ENCODE data around the gene FAM9C. TPM values are rescaled to one million over a fixed set of nuclear protein-coding genes. Genes with fewer than 3 reads are reported as not detected.
"Not testable (repeated sequence)": the region's sequence is repeated elsewhere in the genome, so short reads cannot be mapped to it uniquely, and the experiment has no call there.

The FAM9C gene
- total RNA-seq, 1 donor from 2014 or later = not detected

DNA sequence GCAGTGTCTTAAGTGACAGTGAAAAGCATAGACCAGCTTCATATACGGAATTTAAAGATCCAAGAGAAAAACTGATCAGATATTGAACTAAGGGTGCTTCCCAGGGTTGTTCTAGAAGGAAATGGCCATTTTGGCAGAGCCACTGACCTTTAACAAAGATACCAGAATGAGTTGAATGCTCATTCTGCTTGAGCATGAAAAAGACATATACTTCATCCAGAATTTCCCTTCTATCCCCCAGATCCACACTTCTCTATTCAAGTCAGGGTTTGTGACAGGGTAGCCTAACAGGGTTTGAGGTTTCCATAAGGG lies 45.6 kb upstream of the FAM9C start:
- Mint-ChIP-seq H3K36me3 (no peaks in the 10 kb centered on the region), H3K9me3 (peaks cover 13% of the 10 kb centered on the region), H3K27me3 (no peaks in the 10 kb centered on the region), H3K4me1 (ENCODE audit: unreplicated experiment) (peaks cover 4% of the 10 kb centered on the region), H3K4me3 (no peak overlapping the region), H3K27ac (no peak overlapping the region)
- TF ChIP-seq, protein P1, sequence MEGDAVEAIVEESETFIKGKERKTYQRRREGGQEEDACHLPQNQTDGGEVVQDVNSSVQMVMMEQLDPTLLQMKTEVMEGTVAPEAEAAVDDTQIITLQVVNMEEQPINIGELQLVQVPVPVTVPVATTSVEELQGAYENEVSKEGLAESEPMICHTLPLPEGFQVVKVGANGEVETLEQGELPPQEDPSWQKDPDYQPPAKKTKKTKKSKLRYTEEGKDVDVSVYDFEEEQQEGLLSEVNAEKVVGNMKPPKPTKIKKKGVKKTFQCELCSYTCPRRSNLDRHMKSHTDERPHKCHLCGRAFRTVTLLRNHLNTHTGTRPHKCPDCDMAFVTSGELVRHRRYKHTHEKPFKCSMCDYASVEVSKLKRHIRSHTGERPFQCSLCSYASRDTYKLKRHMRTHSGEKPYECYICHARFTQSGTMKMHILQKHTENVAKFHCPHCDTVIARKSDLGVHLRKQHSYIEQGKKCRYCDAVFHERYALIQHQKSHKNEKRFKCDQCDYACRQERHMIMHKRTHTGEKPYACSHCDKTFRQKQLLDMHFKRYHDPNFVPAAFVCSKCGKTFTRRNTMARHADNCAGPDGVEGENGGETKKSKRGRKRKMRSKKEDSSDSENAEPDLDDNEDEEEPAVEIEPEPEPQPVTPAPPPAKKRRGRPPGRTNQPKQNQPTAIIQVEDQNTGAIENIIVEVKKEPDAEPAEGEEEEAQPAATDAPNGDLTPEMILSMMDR (conservative IDR thresholded peaks at IDR 0.05) = no peak
- no peak for DNase-seq (ENCODE audit: extremely low spot score, unreplicated experiment)

DNA sequence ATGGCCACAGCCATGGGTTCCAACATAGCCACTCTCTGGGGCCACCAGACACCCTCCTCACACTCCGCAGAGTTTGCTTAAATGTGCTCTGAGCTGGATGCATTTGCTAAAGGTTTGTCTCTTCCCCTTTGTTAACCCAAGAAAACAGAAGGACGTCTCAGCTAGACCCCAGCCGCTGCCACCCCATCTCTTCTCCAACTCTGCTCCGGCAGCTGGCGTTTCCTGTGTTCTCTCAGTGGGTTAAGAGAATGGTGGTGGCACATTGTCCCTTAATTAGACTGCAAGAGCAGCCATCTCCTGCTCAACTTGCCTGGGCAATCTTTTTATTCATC lies 43.7 kb upstream of the FAM9C start:
- no peaks in the 10 kb centered on the region for H3K4me1 Mint-ChIP-seq (ENCODE audit: unreplicated experiment)
- H3K27ac Mint-ChIP-seq = no peak overlapping the region
- no peak for DNase-seq (ENCODE audit: extremely low spot score, unreplicated experiment)
- H3K9me3 Mint-ChIP-seq = peaks cover 13% of the 10 kb centered on the region
- H3K36me3 Mint-ChIP-seq = no peaks in the 10 kb centered on the region
- TF ChIP-seq, protein P1 (conservative IDR thresholded peaks at IDR 0.05) = no peak
- H3K4me3 Mint-ChIP-seq = no peak overlapping the region
- no peaks in the 10 kb centered on the region for H3K27me3 Mint-ChIP-seq

DNA sequence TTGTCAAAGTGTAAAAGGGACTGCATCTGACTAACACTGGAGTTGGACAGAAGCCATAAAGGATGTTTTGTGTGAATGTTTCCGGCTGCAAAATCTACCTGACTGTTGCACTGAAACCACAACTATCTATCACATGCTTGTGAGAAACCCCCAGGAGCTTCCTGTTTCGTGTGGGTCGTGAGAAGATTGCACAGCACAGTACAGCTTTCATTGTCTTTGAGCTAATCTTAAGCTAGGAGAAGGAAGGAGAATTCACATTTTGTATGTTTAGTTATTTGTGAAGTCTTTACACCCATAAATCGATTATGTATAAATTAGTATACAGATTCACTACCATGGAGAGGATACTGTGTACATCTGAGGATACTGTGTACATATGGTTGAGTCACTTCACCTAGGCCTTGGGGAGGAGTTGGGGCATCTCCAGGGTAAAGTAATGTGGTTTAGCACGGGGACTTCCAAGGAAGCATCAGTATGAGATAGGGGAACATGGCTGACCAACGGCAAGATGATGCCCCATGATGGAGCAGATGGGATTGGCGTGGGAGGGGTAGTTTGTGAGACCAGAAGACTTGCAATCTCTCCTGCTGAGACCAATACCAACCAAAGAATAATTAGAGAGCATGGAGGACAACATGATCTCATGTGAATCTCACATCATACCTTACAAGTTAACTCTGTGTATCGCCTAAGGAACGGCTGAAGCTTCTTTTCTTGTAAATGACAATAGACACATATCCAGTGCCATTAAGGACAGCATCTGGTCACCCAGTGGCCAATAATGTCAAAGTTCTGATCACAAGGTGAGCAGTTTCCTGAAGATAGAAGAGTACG lies 43.1 kb upstream of the FAM9C start:
- Mint-ChIP-seq H3K36me3 (no peaks in the 10 kb centered on the region), H3K27me3 (no peaks in the 10 kb centered on the region), H3K9me3 (peaks cover 7% of the 10 kb centered on the region), H3K27ac (no peak overlapping the region), H3K4me3 (no peak overlapping the region), H3K4me1 (ENCODE audit: unreplicated experiment) (peaks cover 4% of the 10 kb centered on the region)
- DNase-seq (ENCODE audit: extremely low spot score, unreplicated experiment) = no peak
- TF ChIP-seq, protein P1 (conservative IDR thresholded peaks at IDR 0.05) = no peak

DNA sequence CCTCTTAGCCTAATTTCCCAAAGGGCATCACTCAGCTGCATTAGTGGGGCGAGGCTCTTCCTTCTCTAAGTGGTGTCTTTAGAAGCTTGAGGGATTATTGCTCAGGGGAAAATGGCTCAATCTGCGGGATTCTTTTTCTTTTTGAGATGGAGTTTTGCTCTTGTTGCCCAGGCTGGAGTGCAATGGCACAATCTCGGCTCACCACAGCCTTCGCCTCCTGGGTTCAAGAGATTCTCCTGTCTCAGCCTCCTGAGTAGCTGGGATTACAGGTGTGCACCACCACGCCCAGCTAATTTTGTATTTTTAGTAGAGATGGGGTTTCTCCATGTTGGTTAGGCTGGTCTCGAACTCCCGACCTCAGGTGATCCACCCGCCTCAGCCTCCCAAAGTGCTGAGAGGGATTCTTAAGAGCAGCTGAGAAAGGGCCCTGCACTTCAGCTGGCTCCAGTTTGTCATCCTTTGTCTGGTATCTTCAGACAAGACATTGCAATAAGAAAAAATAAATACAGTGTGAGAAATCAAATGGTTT lies 42.4 kb upstream of the FAM9C start:
- not testable (repeated sequence) for H3K27ac Mint-ChIP-seq; H3K9me3 Mint-ChIP-seq; H3K36me3 Mint-ChIP-seq; H3K27me3 Mint-ChIP-seq; H3K4me3 Mint-ChIP-seq; H3K4me1 Mint-ChIP-seq (ENCODE audit: unreplicated experiment); DNase-seq (ENCODE audit: extremely low spot score, unreplicated experiment)

DNA sequence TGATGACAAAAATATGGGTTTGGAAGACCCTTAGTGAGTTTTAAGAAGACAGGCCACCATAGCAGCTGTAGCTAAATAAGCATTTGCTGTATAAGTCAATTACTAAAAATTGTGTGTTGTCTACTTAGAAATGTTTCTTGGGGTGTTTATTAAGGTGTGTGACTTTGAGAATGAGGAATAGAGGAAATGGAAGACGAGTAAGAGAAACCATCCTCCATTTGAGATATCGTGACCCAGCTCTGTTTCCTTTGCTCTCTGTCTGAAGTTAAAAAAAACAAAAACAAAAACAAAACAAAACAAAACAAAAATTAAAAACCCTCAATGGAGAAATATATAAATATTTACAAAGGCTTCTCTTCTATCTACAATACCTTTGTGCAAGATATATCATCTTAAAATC lies 41.7 kb upstream of the FAM9C start:
- DNase-seq (ENCODE audit: extremely low spot score, unreplicated experiment) = no peak
- no peak overlapping the region for H3K4me3 Mint-ChIP-seq
- no peaks in the 10 kb centered on the region for H3K36me3 Mint-ChIP-seq
- H3K9me3 Mint-ChIP-seq = peaks cover 6% of the 10 kb centered on the region
- H3K4me1 Mint-ChIP-seq (ENCODE audit: unreplicated experiment) = peaks cover 15% of the 10 kb centered on the region
- H3K27ac Mint-ChIP-seq = no peak overlapping the region
- H3K27me3 Mint-ChIP-seq = no peaks in the 10 kb centered on the region
- TF ChIP-seq, protein P1 (conservative IDR thresholded peaks at IDR 0.05) = no peak

DNA sequence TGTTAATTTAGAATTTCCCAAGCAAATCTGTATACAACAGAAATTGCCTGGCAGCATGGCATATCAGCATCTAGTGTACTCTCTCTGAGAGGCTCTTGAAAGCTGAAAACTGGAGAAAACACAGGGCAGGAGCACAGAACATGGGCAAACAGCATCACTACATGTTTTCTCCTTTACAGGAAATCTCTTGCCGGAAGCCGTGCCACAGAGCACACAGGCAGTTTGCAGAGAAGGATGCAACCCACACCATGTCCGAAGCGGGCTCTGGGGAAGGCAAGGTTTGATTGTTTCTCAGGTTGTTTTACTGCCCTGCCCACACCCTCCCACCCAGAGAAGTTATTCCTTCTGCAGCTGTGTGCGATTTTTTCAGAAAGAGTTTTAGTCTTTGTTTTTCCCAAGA lies 41.1 kb upstream of the FAM9C start:
- no peak overlapping the region for H3K4me3 Mint-ChIP-seq

More for the DNA sequence above, 41.1 kb upstream of the FAM9C start:
- peaks cover 6% of the 10 kb centered on the region for H3K9me3 Mint-ChIP-seq
- DNase-seq (ENCODE audit: extremely low spot score, unreplicated experiment) = no peak
- H3K36me3 Mint-ChIP-seq = no peaks in the 10 kb centered on the region
- TF ChIP-seq, protein P1 (conservative IDR thresholded peaks at IDR 0.05) = no peak
- peaks cover 15% of the 10 kb centered on the region for H3K4me1 Mint-ChIP-seq (ENCODE audit: unreplicated experiment)
- no peak overlapping the region for H3K27ac Mint-ChIP-seq
- no peaks in the 10 kb centered on the region for H3K27me3 Mint-ChIP-seq

Measured in type B pancreatic cell (in vitro differentiated cells).